GM12873 (cell line): ENCODE data around the gene ZDHHC16.
A peak's percentile ranks its signal among the peaks of the same experiment; 100 is the strongest.

Experiments used
- CTCF ChIP-seq: IDR thresholded peaks from 2 replicates; pipeline ENCODE4 v1.5.1; 2012; ENCODE audit warnings: low read depth, mild to moderate bottlenecking, moderate library complexity, low read length, control low read depth; ENCODE audit not compliant: insufficient read depth; ENCODE audit errors: missing control alignments

Gene ZDHHC16

GRCh38 chr10:97445722-97446639, at the start of gene ZDHHC16, which contains the start of gene EXOSC1:
ZDHHC16 (plus strand) TSS chr10:97446175; CDS start chr10:97451676, 5,501 bp downstream.
EXOSC1 (minus strand) TSS chr10:97446006; CDS start chr10:97445985, 21 bp downstream.
- TF ChIP-seq CTCF: no peak

- no peak for TF ChIP-seq CTCF
Measured at GRCh38 chr10:97399843-97400545, 46.0 kb upstream of the ZDHHC16 start.

- peak; percentile 16 for TF ChIP-seq CTCF
Measured at GRCh38 chr10:97400665-97401454, 45.1 kb upstream of the ZDHHC16 start, which contains the start of gene RRP12. RRP12 (minus strand) TSS chr10:97401340; CDS start chr10:97401231, 109 bp downstream.

- TF ChIP-seq CTCF: no peak
Measured at GRCh38 chr10:97401455-97401919, 44.5 kb upstream of the ZDHHC16 start.

GRCh38 chr10:97404044-97404443, 41.9 kb upstream of the ZDHHC16 start:
- TF ChIP-seq CTCF: no peak

GRCh38 chr10:97406064-97406463, 39.9 kb upstream of the ZDHHC16 start:
- no peak for TF ChIP-seq CTCF
